HFFc6 (cell line): ENCODE data around the gene RBFOX1. TPM values are rescaled to one million over a fixed set of nuclear protein-coding genes. Genes with fewer than 3 reads are reported as not detected.

Experiments used
- DNase-seq: peaks from one replicate; pipeline ENCODE4 v3.0.0-alpha.2; 2018
- H3K27ac Mint-ChIP-seq: 2 replicates; pipeline ENCODE4 v1.8.0; 2020; ENCODE audit warnings: mild to moderate bottlenecking, mixed read lengths
- H3K27me3 Mint-ChIP-seq: 2 replicates; pipeline ENCODE4 v1.8.0; 2021; ENCODE audit warnings: mild to moderate bottlenecking, moderate library complexity, mixed read lengths; ENCODE audit not compliant: insufficient read depth
- H3K36me3 Mint-ChIP-seq: 2 replicates; pipeline ENCODE4 v1.8.0; 2021; ENCODE audit warnings: low read depth, mixed read lengths
- H3K4me1 Mint-ChIP-seq: 2 replicates; pipeline ENCODE4 v1.8.0; 2020; ENCODE audit warnings: low read depth, mixed read lengths
- H3K4me3 Mint-ChIP-seq: 2 replicates; pipeline ENCODE4 v1.8.0; 2020; ENCODE audit warnings: mild to moderate bottlenecking, moderate library complexity, mixed read lengths
- H3K9me3 Mint-ChIP-seq: 2 replicates; pipeline ENCODE4 v1.8.0; 2020; ENCODE audit warnings: mild to moderate bottlenecking, mixed read lengths
- CTCF ChIP-seq: fragments of 200-600 bp; sonication (generic); IDR thresholded peaks from 2 replicates; pipeline ENCODE4 v1.5.0; 2021; ENCODE audit warnings: antibody characterized with exemption, mild to moderate bottlenecking
- total RNA-seq, 6 experiments: library from RNA; stranded (reverse); fragmentation: NEBNext Ultra II Directional; extraction: Animal tissue kit (Norgen Biotek cat#: 25700); gene quantifications; 2 replicates in 1 of 6; 3 replicates in 5 of 6; pipeline ENCODE4 v1.2.3, GENCODE V29; 2021

The RBFOX1 gene
- total RNA-seq, 6 experiments from 2014 or later = not detected

GRCh38 chr16:7709186-7709585 is 376.5 kb downstream of the RBFOX1 start:
- DNase-seq = no peak
- H3K4me1 Mint-ChIP-seq = no peaks in the 10 kb centered on the region
- peaks cover 2% of the 10 kb centered on the region; the same call in 1 of the 2 replicates for H3K27me3 Mint-ChIP-seq
- H3K36me3 Mint-ChIP-seq = peaks cover 4% of the 10 kb centered on the region; the same call in 1 of the 2 replicates
- no peak for TF ChIP-seq CTCF
- no peak overlapping the region for H3K4me3 Mint-ChIP-seq
- H3K27ac Mint-ChIP-seq = no peak overlapping the region
- peaks cover 68% of the 10 kb centered on the region for H3K9me3 Mint-ChIP-seq

- H3K4me1 Mint-ChIP-seq = no peaks in the 10 kb centered on the region
- no peak for TF ChIP-seq CTCF
- DNase-seq = no peak
- H3K36me3 Mint-ChIP-seq = no peaks in the 10 kb centered on the region
- no peak overlapping the region for H3K4me3 Mint-ChIP-seq
- peaks cover 48% of the 10 kb centered on the region for H3K9me3 Mint-ChIP-seq
- peaks cover 2% of the 10 kb centered on the region; the same call in 1 of the 2 replicates for H3K27me3 Mint-ChIP-seq
- no peak overlapping the region for H3K27ac Mint-ChIP-seq
These were observed 380.6 kb downstream of the RBFOX1 start for GRCh38 chr16:7713244-7713643.

GRCh38 chr16:7714775-7715174 is 382.1 kb downstream of the RBFOX1 start:
- Mint-ChIP-seq H3K27ac (no peak overlapping the region), H3K4me1 (no peaks in the 10 kb centered on the region), H3K27me3 (no peaks in the 10 kb centered on the region; the same call in 1 of the 2 replicates), H3K36me3 (no peaks in the 10 kb centered on the region), H3K9me3 (peaks cover 42% of the 10 kb centered on the region), H3K4me3 (no peak overlapping the region)
- no peak for TF ChIP-seq CTCF
- DNase-seq = no peak

- no peaks in the 10 kb centered on the region for H3K4me1 Mint-ChIP-seq
- no peak for TF ChIP-seq CTCF
- peaks cover 42% of the 10 kb centered on the region for H3K9me3 Mint-ChIP-seq
- H3K27me3 Mint-ChIP-seq = no peaks in the 10 kb centered on the region; the same call in 1 of the 2 replicates
- DNase-seq = no peak
- H3K4me3 Mint-ChIP-seq = no peak overlapping the region
- no peaks in the 10 kb centered on the region for H3K36me3 Mint-ChIP-seq
- no peak overlapping the region for H3K27ac Mint-ChIP-seq
These were observed 384.3 kb downstream of the RBFOX1 start for GRCh38 chr16:7716660-7717550.

GRCh38 chr16:7722761-7723160 is 390.1 kb downstream of the RBFOX1 start:
- H3K9me3 Mint-ChIP-seq = peaks cover 37% of the 10 kb centered on the region
- no peaks in the 10 kb centered on the region for H3K27me3 Mint-ChIP-seq
- no peak for DNase-seq
- no peak overlapping the region for H3K27ac Mint-ChIP-seq
- no peak overlapping the region for H3K4me3 Mint-ChIP-seq
- H3K4me1 Mint-ChIP-seq = no peaks in the 10 kb centered on the region
- no peak for TF ChIP-seq CTCF
- H3K36me3 Mint-ChIP-seq = no peaks in the 10 kb centered on the region
